HUES48 (cell line): ENCODE data around the gene NR0B2.

Experiments
- H3K27ac ChIP-seq: one replicate; pipeline ENCODE4 v1.7.0; 2013; ENCODE audit warnings: low read depth, low read length, inconsistent platforms
- H3K27me3 ChIP-seq: 2 replicates; pipeline ENCODE4 v1.6.1; 2013; ENCODE audit warnings: mild to moderate bottlenecking, low read length; ENCODE audit not compliant: control insufficient read depth, insufficient read depth
- H3K36me3 ChIP-seq: 2 replicates; pipeline ENCODE4 v1.6.1; 2013; ENCODE audit warnings: low read length; ENCODE audit not compliant: control insufficient read depth, insufficient read depth
- H3K4me1 ChIP-seq: 2 replicates; pipeline ENCODE4 v1.6.1; 2013; ENCODE audit warnings: mild to moderate bottlenecking, low read length; ENCODE audit not compliant: control insufficient read depth, insufficient read depth
- H3K4me3 ChIP-seq: 2 replicates; pipeline ENCODE4 v1.5.1; 2013; ENCODE audit warnings: mild to moderate bottlenecking, low read depth, low read length
- H3K9ac ChIP-seq: 2 replicates; pipeline ENCODE4 v1.6.1; 2013; ENCODE audit warnings: mild to moderate bottlenecking, low read depth, low read length, moderate library complexity
- H3K9me3 ChIP-seq: 2 replicates; pipeline ENCODE4 v1.6.1; 2013; ENCODE audit warnings: low read length; ENCODE audit not compliant: control insufficient read depth, insufficient read depth

NR0B2 gene

DNA sequence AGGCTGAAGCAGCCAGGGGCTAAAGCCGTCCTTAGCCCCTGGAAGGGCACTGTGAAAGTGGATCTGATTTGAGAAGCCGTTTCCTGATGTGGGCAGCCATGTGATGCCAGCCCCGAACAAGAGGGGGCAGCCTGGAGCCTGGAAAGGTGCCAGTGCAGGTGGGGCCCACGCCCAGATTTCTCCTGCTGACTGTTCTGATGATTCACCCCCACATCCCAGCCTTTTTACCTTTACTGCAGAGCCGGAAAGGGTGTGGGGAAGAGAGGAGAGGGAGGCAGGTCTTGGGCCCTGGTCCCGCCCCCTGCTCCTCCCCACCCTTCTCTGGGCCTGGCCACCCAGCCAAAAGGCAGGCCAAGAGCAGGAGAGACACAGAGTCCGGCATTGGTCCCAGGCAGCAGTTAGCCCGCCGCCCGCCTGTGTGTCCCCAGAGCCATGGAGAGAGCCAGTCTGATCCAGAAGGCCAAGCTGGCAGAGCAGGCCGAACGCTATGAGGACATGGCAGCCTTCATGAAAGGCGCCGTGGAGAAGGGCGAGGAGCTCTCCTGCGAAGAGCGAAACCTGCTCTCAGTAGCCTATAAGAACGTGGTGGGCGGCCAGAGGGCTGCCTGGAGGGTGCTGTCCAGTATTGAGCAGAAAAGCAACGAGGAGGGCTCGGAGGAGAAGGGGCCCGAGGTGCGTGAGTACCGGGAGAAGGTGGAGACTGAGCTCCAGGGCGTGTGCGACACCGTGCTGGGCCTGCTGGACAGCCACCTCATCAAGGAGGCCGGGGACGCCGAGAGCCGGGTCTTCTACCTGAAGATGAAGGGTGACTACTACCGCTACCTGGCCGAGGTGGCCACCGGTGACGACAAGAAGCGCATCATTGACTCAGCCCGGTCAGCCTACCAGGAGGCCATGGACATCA is 50.7 kb downstream of the NR0B2 start, which contains the start of gene SFN:
TSS of gene SFN (plus strand) at position 369 of the 904 bp plus-strand sequence. CDS start at position 433, 64 bp downstream.
- Histone ChIP-seq H3K4me1 (peaks cover 3% of the 10 kb centered on the region), H3K9me3 (no peaks in the 10 kb centered on the region), H3K9ac (no peak within 1 kb of the TSS), H3K36me3 (no peaks in the 10 kb centered on the region), H3K27ac (peak within 1 kb of the TSS; percentile 33), H3K27me3 (peaks cover 11% of the 10 kb centered on the region), H3K4me3 (peak within 1 kb of the TSS; percentile 92)

DNA sequence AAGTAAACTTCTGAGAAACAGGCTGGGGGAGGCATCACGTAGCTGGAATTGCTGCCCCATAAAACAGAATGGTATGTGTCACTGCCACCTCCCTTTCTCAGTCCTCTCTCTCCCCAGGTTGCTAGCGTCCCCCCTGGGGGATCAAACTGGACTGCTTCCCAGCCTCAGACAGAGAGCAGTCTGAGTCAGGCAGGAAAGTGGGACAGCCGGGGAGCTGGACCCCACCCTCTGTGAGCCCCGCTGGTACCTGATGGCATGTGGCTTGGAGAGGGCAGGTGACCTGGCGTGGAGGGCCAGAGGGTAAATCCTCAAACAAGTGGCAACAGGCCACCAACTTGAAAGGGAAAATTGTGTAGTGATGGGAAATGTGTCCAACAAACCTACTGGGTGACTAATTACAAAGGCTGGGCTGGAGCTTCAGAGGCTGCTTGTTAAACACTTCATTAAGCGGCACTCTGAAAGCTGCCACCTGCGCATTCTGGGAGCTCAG is 51.8 kb downstream of the NR0B2 start:
- H3K4me1 ChIP-seq: peaks cover 7% of the 10 kb centered on the region
- H3K9ac ChIP-seq: no peak overlapping the region
- H3K27ac ChIP-seq: no peak overlapping the region
- no peaks in the 10 kb centered on the region for H3K9me3 ChIP-seq
- no peak overlapping the region for H3K4me3 ChIP-seq
- no peaks in the 10 kb centered on the region for H3K36me3 ChIP-seq
- peaks cover 11% of the 10 kb centered on the region for H3K27me3 ChIP-seq
